ENCODE measurements around the gene RAB12.

GRCh38 chr18:8605974-8606373, 3.3 kb upstream of the RAB12 start:
- no peak for TF ChIP-seq POLR2AphosphoS5 (IDR thresholded peaks at IDR 0.05)
- no peak for TF ChIP-seq CTCF (IDR thresholded peaks at IDR 0.05; ENCODE audit: poor library complexity, severe bottlenecking)
- TF ChIP-seq RAD21 (conservative IDR thresholded peaks at IDR 0.05): no peak
- no peak for TF ChIP-seq EP300 (conservative IDR thresholded peaks at IDR 0.05; ENCODE audit: poor library complexity, severe bottlenecking)
- no peak for TF ChIP-seq SMC3 (conservative IDR thresholded peaks at IDR 0.05; ENCODE audit: poor library complexity)
- TF ChIP-seq EZH2 (IDR thresholded peaks at IDR 0.05; ENCODE audit: borderline replicate concordance, insufficient read depth, low read length, poor library complexity, severe bottlenecking): no peak
